ENCODE results near the gene CHKA. TPM values are rescaled to one million over a fixed set of nuclear protein-coding genes. Genes with fewer than 3 reads are reported as not detected.

The CHKA gene
- total RNA-seq, 3 donors from 2014 or later = 44.1 to 74.4 (median 58.5) TPM

DNA sequence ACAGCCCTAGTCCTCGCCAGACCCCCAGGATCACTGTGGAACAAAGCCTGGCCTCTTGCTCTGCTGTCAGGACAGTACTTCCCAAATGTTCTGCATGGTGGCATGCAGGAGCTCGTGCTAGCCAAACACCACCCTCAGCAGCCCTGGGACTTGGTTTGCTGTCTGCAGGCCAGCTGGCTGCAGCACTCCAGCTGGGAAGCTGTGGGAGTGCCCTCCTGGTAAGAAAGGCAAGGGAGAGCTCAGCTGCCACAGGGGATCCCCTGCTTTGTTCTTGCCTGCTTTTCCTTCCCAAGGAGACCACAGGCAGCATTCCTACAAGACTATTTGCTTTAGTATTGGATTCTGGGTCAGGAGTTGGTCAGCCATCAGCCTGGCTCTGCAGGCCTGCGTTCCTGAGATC, 54.4 kb downstream of the CHKA start:
- Histone ChIP-seq H3K4me3 (no peak overlapping the region), H3K9me3 (no peaks in the 10 kb centered on the region), H3K36me3 (ENCODE audit: low read depth) (peaks cover 5% of the 10 kb centered on the region), H3K4me1 (ENCODE audit: low read depth) (no peaks in the 10 kb centered on the region)
- intact Hi-C loops (cut with DNase I, micrococcal nuclease) = no loop called here
- DNase-seq = no peak
- TF ChIP-seq, protein P1, sequence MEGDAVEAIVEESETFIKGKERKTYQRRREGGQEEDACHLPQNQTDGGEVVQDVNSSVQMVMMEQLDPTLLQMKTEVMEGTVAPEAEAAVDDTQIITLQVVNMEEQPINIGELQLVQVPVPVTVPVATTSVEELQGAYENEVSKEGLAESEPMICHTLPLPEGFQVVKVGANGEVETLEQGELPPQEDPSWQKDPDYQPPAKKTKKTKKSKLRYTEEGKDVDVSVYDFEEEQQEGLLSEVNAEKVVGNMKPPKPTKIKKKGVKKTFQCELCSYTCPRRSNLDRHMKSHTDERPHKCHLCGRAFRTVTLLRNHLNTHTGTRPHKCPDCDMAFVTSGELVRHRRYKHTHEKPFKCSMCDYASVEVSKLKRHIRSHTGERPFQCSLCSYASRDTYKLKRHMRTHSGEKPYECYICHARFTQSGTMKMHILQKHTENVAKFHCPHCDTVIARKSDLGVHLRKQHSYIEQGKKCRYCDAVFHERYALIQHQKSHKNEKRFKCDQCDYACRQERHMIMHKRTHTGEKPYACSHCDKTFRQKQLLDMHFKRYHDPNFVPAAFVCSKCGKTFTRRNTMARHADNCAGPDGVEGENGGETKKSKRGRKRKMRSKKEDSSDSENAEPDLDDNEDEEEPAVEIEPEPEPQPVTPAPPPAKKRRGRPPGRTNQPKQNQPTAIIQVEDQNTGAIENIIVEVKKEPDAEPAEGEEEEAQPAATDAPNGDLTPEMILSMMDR (IDR thresholded peaks at IDR 0.05) = no peak
- no peak for ATAC-seq

DNA sequence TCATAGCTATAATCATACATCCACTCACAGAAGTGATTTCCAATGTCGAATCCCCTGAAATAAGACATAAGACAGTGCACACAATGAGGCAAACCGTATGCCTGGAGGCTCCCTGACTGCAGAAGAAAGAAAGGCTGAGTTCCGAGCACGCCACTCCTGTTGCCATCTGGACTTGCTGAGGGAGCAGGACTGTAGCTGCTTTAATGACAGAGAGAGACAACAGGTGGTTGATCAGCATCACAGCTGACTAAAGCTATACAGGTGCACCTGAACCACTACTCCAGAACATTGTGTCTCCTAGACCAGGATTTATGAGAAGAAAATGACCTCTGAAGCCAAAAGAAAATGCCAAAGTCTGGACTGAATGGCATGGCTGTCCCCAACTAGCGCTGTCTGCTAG, 55.3 kb downstream of the CHKA start:
- H3K9me3 ChIP-seq = no peaks in the 10 kb centered on the region
- no peak overlapping the region for H3K4me3 ChIP-seq
- intact Hi-C loops (cut with DNase I, micrococcal nuclease) = no loop called here
- DNase-seq (no peak), ATAC-seq (no peak)
- no peaks in the 10 kb centered on the region for H3K4me1 ChIP-seq (ENCODE audit: low read depth)
- TF ChIP-seq, protein P1 (IDR thresholded peaks at IDR 0.05) = no peak
- H3K36me3 ChIP-seq (ENCODE audit: low read depth) = peaks cover 5% of the 10 kb centered on the region

DNA sequence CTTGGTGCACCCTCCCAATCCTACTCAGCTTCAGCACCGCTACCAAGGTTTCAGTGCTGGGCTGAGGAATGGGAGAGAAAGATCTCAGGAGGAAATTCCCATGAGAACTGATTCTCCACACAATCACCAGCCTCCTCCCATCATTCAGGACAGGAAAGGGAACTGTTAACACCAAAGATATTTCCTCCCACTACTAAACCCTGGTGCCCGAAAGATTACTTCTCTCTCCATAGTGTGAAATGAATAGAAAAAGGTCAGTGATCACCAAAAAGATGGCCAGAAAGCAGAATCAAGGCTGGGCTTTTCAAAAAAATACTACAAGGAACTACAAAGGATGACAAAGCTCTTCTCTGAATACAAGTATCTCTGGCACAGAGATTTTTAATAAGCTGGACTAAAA, 56.3 kb downstream of the CHKA start:
- ATAC-seq (no peak), DNase-seq (no peak)
- Histone ChIP-seq H3K4me1 (ENCODE audit: low read depth) (no peaks in the 10 kb centered on the region), H3K36me3 (ENCODE audit: low read depth) (peaks cover 5% of the 10 kb centered on the region), H3K9me3 (no peaks in the 10 kb centered on the region), H3K4me3 (no peak overlapping the region)
- intact Hi-C loops (cut with DNase I, micrococcal nuclease) = no loop called here
- TF ChIP-seq, protein P1 (IDR thresholded peaks at IDR 0.05) = no peak

DNA sequence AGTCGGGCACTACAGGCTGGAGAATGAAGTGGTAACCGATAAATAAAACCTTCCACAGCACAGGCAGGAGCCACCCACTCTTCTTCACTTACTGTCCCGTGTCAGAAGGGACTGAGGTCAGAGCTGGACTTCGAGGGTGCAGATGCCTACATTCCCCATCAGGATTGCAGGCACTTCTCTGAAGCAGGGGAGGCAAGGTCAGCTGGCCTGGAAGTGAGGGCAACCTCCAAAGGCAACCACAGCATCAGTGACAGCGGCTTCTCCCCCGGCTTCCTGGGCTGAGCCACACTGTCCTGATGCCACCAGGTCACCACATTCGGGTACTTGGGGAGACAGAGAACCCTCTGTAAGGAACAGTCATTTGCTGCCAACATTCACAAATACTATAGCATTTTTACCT, 59.7 kb downstream of the CHKA start:
- ATAC-seq (no peak), DNase-seq (no peak)
- TF ChIP-seq, protein P1 (IDR thresholded peaks at IDR 0.05) = no peak
- Histone ChIP-seq H3K4me3 (no peak overlapping the region), H3K9me3 (no peaks in the 10 kb centered on the region), H3K36me3 (ENCODE audit: low read depth) (no peaks in the 10 kb centered on the region), H3K4me1 (ENCODE audit: low read depth) (no peaks in the 10 kb centered on the region)
- intact Hi-C loops (cut with DNase I, micrococcal nuclease) = no loop called here

DNA sequence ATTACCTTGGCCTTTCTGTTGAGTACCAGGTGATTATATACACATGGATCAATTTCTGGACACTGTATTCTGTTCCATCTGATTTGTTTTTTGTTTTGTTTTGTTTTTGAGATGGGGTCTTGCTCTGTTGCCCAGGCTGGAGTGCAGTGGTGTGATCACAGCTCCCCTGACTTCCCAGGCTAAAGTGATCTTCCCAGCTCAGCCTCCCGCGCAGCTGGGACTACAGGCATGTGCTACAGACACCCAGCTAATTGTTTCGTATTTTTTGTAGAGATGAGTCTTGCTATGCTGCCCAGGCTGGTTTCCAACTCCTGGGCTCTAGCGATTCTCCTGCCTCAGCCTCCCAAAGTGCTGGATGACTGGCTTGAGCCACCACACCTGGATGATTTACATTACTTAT, 63.4 kb downstream of the CHKA start:
- Histone ChIP-seq H3K4me1 (ENCODE audit: low read depth) (no peaks in the 10 kb centered on the region), H3K36me3 (ENCODE audit: low read depth) (no peaks in the 10 kb centered on the region), H3K4me3 (no peak overlapping the region), H3K9me3 (no peaks in the 10 kb centered on the region)
- DNase-seq = no peak
- ATAC-seq = no peak
- TF ChIP-seq, protein P1 (IDR thresholded peaks at IDR 0.05) = no peak
- intact Hi-C loops (cut with DNase I, micrococcal nuclease) = no loop called here

Data from mucosa of descending colon (tissue), 3 donors.